ENCODE results near the gene NDE1.

NDE1 gene

GRCh38 chr16:15708997-15709396 lies 59.0 kb downstream of the NDE1 start:
- Histone ChIP-seq H3K27ac (ENCODE audit: insufficient read depth in 1 of 2, low read depth in 1 of 2, low read length in 2 of 2, poor library complexity in 1 of 2, severe bottlenecking in 2 of 2) (no peak overlapping the region), H3K9me3 (ENCODE audit: control extremely low read depth in 1 of 5, control insufficient read depth in 4 of 5, insufficient read depth in 2 of 5, low read depth in 1 of 5, low read length in 4 of 5) (no peaks in the 10 kb centered on the region), H3K4me1 (ENCODE audit: control extremely low read depth in 1 of 4, control insufficient read depth in 4 of 4, insufficient read depth in 4 of 4, low read length in 3 of 4) (peaks cover 0 to 14% (median 5%) of the 10 kb centered on the region in 4 experiments), H3K36me3 (ENCODE audit: control insufficient read depth in 4 of 4, insufficient read depth in 4 of 4, low read length in 3 of 4) (peaks cover 13 to 33% (median 18%) of the 10 kb centered on the region in 4 experiments), H3K27me3 (replicated peaks in 2 of 5; ENCODE audit: control insufficient read depth in 4 of 5, insufficient read depth in 5 of 5, low read length in 4 of 5) (no peaks in the 10 kb centered on the region), H3K4me3 (ENCODE audit: control insufficient read depth in 1 of 7, extremely low read depth in 1 of 7, insufficient read depth in 4 of 7, low read depth in 2 of 7, low read length in 6 of 7) (no peak overlapping the region)
- ChIA-PET CTCF (no interaction called here), POLR2A (no interaction called here)
- DNase-seq = no peak
- 98% methylated on average over 6 of the region's 7 CpGs for WGBS (ENCODE audit: insufficient coverage)

DNA sequence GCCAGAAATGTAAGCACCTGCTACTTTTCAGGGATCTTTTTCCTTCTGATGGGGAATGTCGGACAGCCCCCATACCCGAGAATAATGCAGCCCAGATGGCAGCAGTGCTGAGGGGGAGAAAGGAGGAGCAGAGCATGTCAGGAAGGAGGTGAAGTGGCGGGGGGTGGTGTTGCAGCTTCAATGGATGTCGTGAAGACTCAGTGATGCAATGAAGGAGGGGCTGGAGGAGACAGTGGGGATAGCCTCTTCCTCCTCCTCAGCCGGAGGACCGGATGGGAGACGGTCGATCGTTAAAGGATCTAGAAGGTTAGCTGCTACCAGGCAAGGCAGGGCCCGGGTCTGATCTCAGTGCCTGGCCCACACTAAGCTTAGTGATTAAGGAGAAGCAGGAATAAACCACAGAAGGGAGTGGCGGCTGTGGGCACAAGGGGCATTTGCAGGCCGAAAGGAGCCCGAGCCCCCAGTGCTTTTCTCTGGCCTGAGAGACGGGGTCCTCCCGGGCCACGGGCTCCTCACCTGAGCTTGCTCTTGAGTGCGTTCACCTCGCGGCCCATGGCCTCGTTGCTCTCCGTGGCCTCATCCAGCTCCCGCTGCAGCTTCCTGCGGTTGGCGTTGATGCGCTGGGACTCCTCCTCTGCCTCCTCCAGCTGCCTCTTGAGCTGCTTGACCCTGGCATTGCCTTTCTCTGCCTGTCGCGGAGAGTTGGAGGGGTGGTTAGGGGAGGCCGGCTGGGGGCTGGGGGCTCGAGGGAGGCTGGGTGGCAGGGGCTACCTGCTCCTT lies 64.5 kb downstream of the NDE1 start:
- no peaks in the 10 kb centered on the region for H3K4me1 ChIP-seq (ENCODE audit: control extremely low read depth in 1 of 4, control insufficient read depth in 4 of 4, insufficient read depth in 4 of 4, low read length in 3 of 4)
- ChIA-PET CTCF (interaction anchor here (1.8 kb wide), 1 partner anchor 10 kb away, joined by 8 read pairs; no protein-coding TSS in a partner anchor), POLR2A (no interaction called here)
- no peak overlapping the region for H3K27ac ChIP-seq (ENCODE audit: insufficient read depth in 1 of 2, low read depth in 1 of 2, low read length in 2 of 2, poor library complexity in 1 of 2, severe bottlenecking in 2 of 2)
- 97% methylated on average over 15 of the region's 29 CpGs for WGBS (ENCODE audit: insufficient coverage)
- H3K4me3 ChIP-seq (ENCODE audit: control insufficient read depth in 1 of 7, extremely low read depth in 1 of 7, insufficient read depth in 4 of 7, low read depth in 2 of 7, low read length in 6 of 7) = no peak overlapping the region
- H3K27me3 ChIP-seq (replicated peaks in 2 of 5; ENCODE audit: control insufficient read depth in 4 of 5, insufficient read depth in 5 of 5, low read length in 4 of 5) = no peaks in the 10 kb centered on the region
- peaks cover 4 to 40% (median 21%) of the 10 kb centered on the region in 4 experiments for H3K36me3 ChIP-seq (ENCODE audit: control insufficient read depth in 4 of 4, insufficient read depth in 4 of 4, low read length in 3 of 4)
- no peak for DNase-seq
- no peaks in the 10 kb centered on the region for H3K9me3 ChIP-seq (ENCODE audit: control extremely low read depth in 1 of 5, control insufficient read depth in 4 of 5, insufficient read depth in 2 of 5, low read depth in 1 of 5, low read length in 4 of 5)

DNA sequence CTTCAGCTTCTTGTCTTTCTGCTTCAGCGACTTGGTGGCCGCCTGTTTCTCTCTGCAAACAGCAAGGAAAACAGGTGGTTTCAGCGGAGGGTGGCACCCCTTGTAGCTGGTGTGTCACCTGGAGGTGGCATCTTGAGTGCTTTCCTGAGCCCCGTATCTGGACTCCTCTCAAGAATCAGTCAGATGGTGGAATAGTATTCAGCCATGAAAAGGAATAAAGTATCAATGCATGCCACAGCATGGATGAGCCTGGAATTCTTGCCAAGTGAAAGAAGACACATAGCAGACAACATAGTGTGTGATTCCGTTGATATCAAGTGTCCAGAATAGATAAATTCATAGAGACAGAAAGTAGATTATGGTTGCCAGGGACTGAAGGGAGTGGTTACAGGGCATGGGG lies 65.2 kb downstream of the NDE1 start:
- DNase-seq = no peak
- WGBS (ENCODE audit: insufficient coverage) = 100% methylated on average over 5 of the region's 5 CpGs
- H3K36me3 ChIP-seq (ENCODE audit: control insufficient read depth in 4 of 4, insufficient read depth in 4 of 4, low read length in 3 of 4) = peaks cover 4 to 42% (median 18%) of the 10 kb centered on the region in 4 experiments
- H3K27me3 ChIP-seq (replicated peaks in 2 of 5; ENCODE audit: control insufficient read depth in 4 of 5, insufficient read depth in 5 of 5, low read length in 4 of 5) = no peaks in the 10 kb centered on the region
- H3K9me3 ChIP-seq (ENCODE audit: control extremely low read depth in 1 of 5, control insufficient read depth in 4 of 5, insufficient read depth in 2 of 5, low read depth in 1 of 5, low read length in 4 of 5) = no peaks in the 10 kb centered on the region
- no peak overlapping the region for H3K27ac ChIP-seq (ENCODE audit: insufficient read depth in 1 of 2, low read depth in 1 of 2, low read length in 2 of 2, poor library complexity in 1 of 2, severe bottlenecking in 2 of 2)
- ChIA-PET CTCF (no interaction called here), POLR2A (no interaction called here)
- no peaks in the 10 kb centered on the region for H3K4me1 ChIP-seq (ENCODE audit: control extremely low read depth in 1 of 4, control insufficient read depth in 4 of 4, insufficient read depth in 4 of 4, low read length in 3 of 4)
- H3K4me3 ChIP-seq (ENCODE audit: control insufficient read depth in 1 of 7, extremely low read depth in 1 of 7, insufficient read depth in 4 of 7, low read depth in 2 of 7, low read length in 6 of 7) = no peak overlapping the region

DNA sequence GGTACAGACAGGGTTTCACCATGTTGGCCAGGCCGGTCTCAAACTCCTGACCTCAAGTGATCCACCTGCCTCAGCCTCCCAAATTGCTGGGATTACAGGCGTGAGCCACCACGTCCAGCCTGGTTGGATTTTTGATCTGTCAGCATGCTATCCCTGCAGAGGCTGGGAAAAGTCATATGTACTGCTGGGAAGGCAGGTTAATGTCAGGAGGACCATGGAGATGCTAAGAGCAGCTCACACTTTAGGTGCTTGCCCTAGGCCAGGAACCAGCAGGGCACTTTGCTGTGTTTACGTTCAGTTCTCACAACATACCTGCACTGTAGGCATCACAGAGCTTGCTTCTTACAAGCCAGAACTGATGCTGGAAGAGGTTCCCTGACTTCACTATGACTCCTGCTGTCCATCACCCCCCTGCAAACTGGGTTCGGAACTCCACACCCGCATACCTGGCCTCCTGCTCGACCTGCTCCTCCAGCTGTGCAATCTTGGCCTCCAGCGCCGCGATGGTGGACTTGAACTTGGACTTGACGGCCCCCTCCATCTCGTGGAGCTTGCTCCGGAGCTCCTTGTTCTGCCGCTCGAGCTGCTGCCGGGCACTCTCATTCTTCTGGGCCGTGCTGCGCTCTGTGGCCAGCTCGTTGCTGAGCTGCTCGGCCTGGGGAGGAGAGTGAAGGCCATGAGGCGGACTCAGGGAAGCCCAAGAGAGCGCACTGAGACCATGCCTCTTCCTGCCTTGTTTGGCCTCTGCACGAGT lies 66.8 kb downstream of the NDE1 start:
- H3K9me3 ChIP-seq (ENCODE audit: control extremely low read depth in 1 of 5, control insufficient read depth in 4 of 5, insufficient read depth in 2 of 5, low read depth in 1 of 5, low read length in 4 of 5) = no peaks in the 10 kb centered on the region
- H3K27ac ChIP-seq (ENCODE audit: insufficient read depth in 1 of 2, low read depth in 1 of 2, low read length in 2 of 2, poor library complexity in 1 of 2, severe bottlenecking in 2 of 2) = no peak overlapping the region
- H3K4me1 ChIP-seq (ENCODE audit: control extremely low read depth in 1 of 4, control insufficient read depth in 4 of 4, insufficient read depth in 4 of 4, low read length in 3 of 4) = no peaks in the 10 kb centered on the region
- H3K4me3 ChIP-seq (ENCODE audit: control insufficient read depth in 1 of 7, extremely low read depth in 1 of 7, insufficient read depth in 4 of 7, low read depth in 2 of 7, low read length in 6 of 7) = no peak overlapping the region
- no peaks in the 10 kb centered on the region for H3K27me3 ChIP-seq (replicated peaks in 2 of 5; ENCODE audit: control insufficient read depth in 4 of 5, insufficient read depth in 5 of 5, low read length in 4 of 5)
- ChIA-PET CTCF (interaction anchor here (1.8 kb wide), 1 partner anchor 12 kb away, joined by 5 read pairs; no protein-coding TSS in a partner anchor), POLR2A (no interaction called here)
- peaks cover 6 to 52% (median 24%) of the 10 kb centered on the region in 4 experiments for H3K36me3 ChIP-seq (ENCODE audit: control insufficient read depth in 4 of 4, insufficient read depth in 4 of 4, low read length in 3 of 4)
- 95% methylated on average over 23 of the region's 23 CpGs for WGBS (ENCODE audit: insufficient coverage)
- DNase-seq = no peak

DNA sequence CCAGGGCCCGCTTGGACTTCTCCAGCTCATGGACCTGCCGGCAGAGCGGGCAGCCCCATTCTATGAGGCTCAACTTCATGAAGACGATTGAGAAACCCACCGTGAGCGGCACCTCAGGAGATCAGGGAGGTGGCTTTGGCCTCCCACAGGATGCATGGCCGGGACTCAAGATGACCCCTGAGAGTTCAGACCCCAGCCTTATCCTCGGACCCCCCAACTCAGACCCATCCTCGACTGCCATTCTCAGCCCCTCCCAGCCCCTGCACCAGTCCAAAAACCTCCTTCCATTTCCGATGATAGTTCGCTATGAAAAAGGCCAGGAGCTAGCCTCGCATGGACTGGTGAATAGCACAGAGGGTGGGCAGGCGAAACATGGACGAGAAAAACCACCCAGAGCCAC lies 71.0 kb downstream of the NDE1 start:
- no peak overlapping the region for H3K27ac ChIP-seq (ENCODE audit: insufficient read depth in 1 of 2, low read depth in 1 of 2, low read length in 2 of 2, poor library complexity in 1 of 2, severe bottlenecking in 2 of 2)
- DNase-seq = no peak
- WGBS (ENCODE audit: insufficient coverage) = 96% methylated on average over 13 of the region's 14 CpGs
- H3K27me3 ChIP-seq (replicated peaks in 2 of 5; ENCODE audit: control insufficient read depth in 4 of 5, insufficient read depth in 5 of 5, low read length in 4 of 5) = no peaks in the 10 kb centered on the region
- H3K4me1 ChIP-seq (ENCODE audit: control extremely low read depth in 1 of 4, control insufficient read depth in 4 of 4, insufficient read depth in 4 of 4, low read length in 3 of 4) = no peaks in the 10 kb centered on the region
- ChIA-PET POLR2A (no interaction called here), CTCF (interaction anchor here (2.0 kb wide), 1 partner anchor 11 kb away, joined by 7 read pairs; no protein-coding TSS in a partner anchor)
- H3K4me3 ChIP-seq (ENCODE audit: control insufficient read depth in 1 of 7, extremely low read depth in 1 of 7, insufficient read depth in 4 of 7, low read depth in 2 of 7, low read length in 6 of 7) = no peak overlapping the region
- H3K9me3 ChIP-seq (ENCODE audit: control extremely low read depth in 1 of 5, control insufficient read depth in 4 of 5, insufficient read depth in 2 of 5, low read depth in 1 of 5, low read length in 4 of 5) = no peaks in the 10 kb centered on the region
- H3K36me3 ChIP-seq (ENCODE audit: control insufficient read depth in 4 of 4, insufficient read depth in 4 of 4, low read length in 3 of 4) = peaks cover 11 to 75% (median 38%) of the 10 kb centered on the region in 4 experiments

DNA sequence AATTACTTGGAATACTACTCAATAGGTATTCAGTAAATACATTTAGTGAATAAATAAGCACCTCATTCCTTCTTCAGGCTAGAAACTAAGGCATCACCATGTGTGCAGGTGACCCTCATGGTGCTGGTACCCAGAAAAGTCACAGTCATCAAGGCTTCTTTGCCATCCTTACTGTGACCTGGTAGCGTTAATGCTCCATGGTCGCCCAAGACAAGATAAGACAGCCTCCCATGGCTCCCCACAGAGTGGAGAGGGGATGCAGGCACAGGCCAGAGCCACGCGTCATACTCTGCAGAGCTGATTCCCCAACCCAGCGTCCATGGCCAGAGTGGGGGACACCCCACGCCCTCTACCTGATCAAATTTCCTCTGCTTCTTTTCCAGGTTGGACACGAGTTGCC lies 73.8 kb downstream of the NDE1 start:
- H3K4me1 ChIP-seq (ENCODE audit: control extremely low read depth in 1 of 4, control insufficient read depth in 4 of 4, insufficient read depth in 4 of 4, low read length in 3 of 4) = no peaks in the 10 kb centered on the region
- no peaks in the 10 kb centered on the region for H3K9me3 ChIP-seq (ENCODE audit: control extremely low read depth in 1 of 5, control insufficient read depth in 4 of 5, insufficient read depth in 2 of 5, low read depth in 1 of 5, low read length in 4 of 5)
- POLR2A ChIA-PET = no interaction called here
- peaks cover 9 to 70% (median 26%) of the 10 kb centered on the region in 4 experiments for H3K36me3 ChIP-seq (ENCODE audit: control insufficient read depth in 4 of 4, insufficient read depth in 4 of 4, low read length in 3 of 4)
- CTCF ChIA-PET = no interaction called here
- no peak for DNase-seq
- H3K4me3 ChIP-seq (ENCODE audit: control insufficient read depth in 1 of 7, extremely low read depth in 1 of 7, insufficient read depth in 4 of 7, low read depth in 2 of 7, low read length in 6 of 7) = no peak overlapping the region
- WGBS (ENCODE audit: insufficient coverage) = 97% methylated on average over 7 of the region's 7 CpGs
- H3K27ac ChIP-seq (ENCODE audit: insufficient read depth in 1 of 2, low read depth in 1 of 2, low read length in 2 of 2, poor library complexity in 1 of 2, severe bottlenecking in 2 of 2) = no peak overlapping the region
- no peaks in the 10 kb centered on the region for H3K27me3 ChIP-seq (replicated peaks in 2 of 5; ENCODE audit: control insufficient read depth in 4 of 5, insufficient read depth in 5 of 5, low read length in 4 of 5)

- ChIA-PET CTCF (no interaction called here), POLR2A (no interaction called here)
- H3K36me3 ChIP-seq (ENCODE audit: control insufficient read depth in 4 of 4, insufficient read depth in 4 of 4, low read length in 3 of 4) = peaks cover 7 to 55% (median 26%) of the 10 kb centered on the region in 4 experiments
- 100% methylated on average over 1 of the region's 5 CpGs for WGBS (ENCODE audit: insufficient coverage)
- no peak overlapping the region for H3K27ac ChIP-seq (ENCODE audit: insufficient read depth in 1 of 2, low read depth in 1 of 2, low read length in 2 of 2, poor library complexity in 1 of 2, severe bottlenecking in 2 of 2)
- no peak for DNase-seq
- no peaks in the 10 kb centered on the region for H3K4me1 ChIP-seq (ENCODE audit: control extremely low read depth in 1 of 4, control insufficient read depth in 4 of 4, insufficient read depth in 4 of 4, low read length in 3 of 4)
- no peaks in the 10 kb centered on the region for H3K9me3 ChIP-seq (ENCODE audit: control extremely low read depth in 1 of 5, control insufficient read depth in 4 of 5, insufficient read depth in 2 of 5, low read depth in 1 of 5, low read length in 4 of 5)
- H3K27me3 ChIP-seq (replicated peaks in 2 of 5; ENCODE audit: control insufficient read depth in 4 of 5, insufficient read depth in 5 of 5, low read length in 4 of 5) = no peaks in the 10 kb centered on the region
- no peak overlapping the region for H3K4me3 ChIP-seq (ENCODE audit: control insufficient read depth in 1 of 7, extremely low read depth in 1 of 7, insufficient read depth in 4 of 7, low read depth in 2 of 7, low read length in 6 of 7)
These were observed 75.7 kb downstream of the NDE1 start for GRCh38 chr16:15725641-15726240.

Data from common myeloid progenitor, CD34-positive (primary cell).